K562 (cell line): Measurements from ENCODE around the gene MEIS1. TPM values are rescaled to one million over a fixed set of nuclear protein-coding genes. Genes with fewer than 3 reads are reported as not detected.

Experiments used
- ATAC-seq: fragments of 200-7000 bp; cut with Tn5 transposase; 3 replicates; pipeline ENCODE4 v1.9.1; 2020; ENCODE audit warnings: moderate library complexity
- BruUV-seq: library from RNA; stranded (reverse); fragments of 400-500 nt; replicated peaks from 2 replicates; lab custom pipeline; 2021; lab: Mats Ljungman, UMichigan
- CTCF ChIA-PET: fragments of 300-600 bp; formaldehyde crosslinking; extraction: SDS; loops from one replicate; lab custom pipeline; 2021; ENCODE audit warnings: low intra/inter-chr PET ratio; lab: Yijun Ruan, JAX
- POLR2A ChIA-PET: fragments of 300-600, 350-650 bp; sonication (Branson Sonifier 250); formaldehyde crosslinking; extraction: SDS; loops from one replicate; lab custom pipeline; 2021; ENCODE audit warnings: antibody characterized with exemption, inconsistent platforms; lab: Yijun Ruan, JAX
- DNase-seq, 4 experiments: peaks; one replicate each; pipeline versions ENCODE4 v3.0.0 to v3.0.0-alpha.2; 2011 to 2018; ENCODE audit warnings: low spot score in 3 of 4, mixed read lengths in 3 of 4; ENCODE audit errors: extremely low read depth in 1 of 4
- FAIRE-seq: peaks from 2 replicates; lab custom pipeline; 2011; peaks lifted over from hg19 to GRCh38; lab: Jason Lieb, UNC
- H2AFZ ChIP-seq: 2 replicates; pipeline ENCODE4 v1.6.0; 2011; ENCODE audit warnings: low read depth, low read length, control low read depth, inconsistent platforms
- H3K27ac ChIP-seq: fragments of 200-600 bp; 3 replicates; pipeline ENCODE4 v1.8.0; 2011; ENCODE audit warnings: low read depth, mild to moderate bottlenecking, control low read depth, inconsistent platforms, low read length, moderate library complexity, mixed read lengths; ENCODE audit errors: extremely low read depth
- H3K27me3 ChIP-seq, 2 experiments: fragments of 300-600 bp in 1 of 2; 2 replicates in 1 of 2; 3 replicates in 1 of 2; pipeline versions ENCODE4 v1.6.0 to v1.8.0; 2011; ENCODE audit warnings: inconsistent platforms in 2 of 2, low read length in 2 of 2, mild to moderate bottlenecking in 1 of 2, mixed read lengths in 1 of 2, moderate library complexity in 1 of 2; ENCODE audit not compliant: control insufficient read depth in 2 of 2, insufficient read depth in 2 of 2
- H3K36me3 ChIP-seq: fragments of 300-600 bp; 3 replicates; pipeline ENCODE4 v1.8.0; 2011; ENCODE audit warnings: mild to moderate bottlenecking, low read length, inconsistent platforms; ENCODE audit not compliant: control insufficient read depth, insufficient read depth
- H3K4me1 ChIP-seq, 2 experiments: fragments of 200-600 bp in 1 of 2; replicated peaks in 1 of 2; 2 replicates in 1 of 2; 3 replicates in 1 of 2; pipeline versions ENCODE4 v1.5.1 to v1.8.0; 2011; ENCODE audit warnings: inconsistent platforms in 2 of 2, low read length in 2 of 2, mild to moderate bottlenecking in 1 of 2, mixed read lengths in 1 of 2, moderate library complexity in 1 of 2; ENCODE audit not compliant: control insufficient read depth in 2 of 2, insufficient read depth in 2 of 2
- H3K4me2 ChIP-seq: 2 replicates; pipeline ENCODE4 v1.6.1; 2011; ENCODE audit warnings: low read length, control low read depth, inconsistent platforms, mixed read lengths; ENCODE audit not compliant: insufficient read depth
- H3K4me3 ChIP-seq: fragments of 200-600 bp; sonication (generic), shearing (Covaris generic); 2 replicates; pipeline ENCODE4 v1.5.1; 2016; ENCODE audit warnings: control low read depth, inconsistent platforms
- H3K79me2 ChIP-seq: fragments of 200-600 bp; 3 replicates; pipeline ENCODE4 v1.8.0; 2011; ENCODE audit warnings: low read length, inconsistent platforms; ENCODE audit not compliant: control insufficient read depth, insufficient read depth
- H3K9ac ChIP-seq, 2 experiments: 2 replicates each; pipeline versions ENCODE4 v1.6.0 to v1.6.1; 2011; ENCODE audit warnings: low read depth in 2 of 2, low read length in 2 of 2, control low read depth in 1 of 2, inconsistent platforms in 1 of 2, mild to moderate bottlenecking in 1 of 2, mixed read lengths in 1 of 2; ENCODE audit not compliant: insufficient read depth in 1 of 2
- H3K9me1 ChIP-seq: one replicate; pipeline ENCODE4 v1.6.0; 2011; ENCODE audit warnings: inconsistent platforms, mild to moderate bottlenecking, low read length, moderate library complexity; ENCODE audit not compliant: control insufficient read depth, insufficient read depth
- H3K9me3 ChIP-seq: replicated peaks from 2 replicates; pipeline ENCODE4 v1.5.1; 2011; ENCODE audit warnings: low read depth, low read length, inconsistent platforms; ENCODE audit not compliant: control insufficient read depth, insufficient read depth
- H4K20me1 ChIP-seq: replicated peaks from 2 replicates; pipeline ENCODE4 v1.6.1; 2011; ENCODE audit warnings: low read length, inconsistent platforms, mixed read lengths; ENCODE audit not compliant: control insufficient read depth, insufficient read depth
- BMI1 ChIP-seq: fragments of 150-350 bp; IDR thresholded peaks from 2 replicates; pipeline ENCODE4 v1.6.1; 2014; ENCODE audit warnings: low read length
- CBFA2T3 ChIP-seq: fragments of 450-650 bp; IDR thresholded peaks from 2 replicates; pipeline ENCODE4 v1.6.1; 2017
- CBX3 ChIP-seq, 2 experiments: IDR thresholded peaks; 1 replicate in 1 of 2; 2 replicates in 1 of 2; pipeline ENCODE4 v1.6.1; 2012; ENCODE audit warnings: inconsistent platforms in 2 of 2, low read length in 2 of 2, borderline replicate concordance in 1 of 2, control low read depth in 1 of 2
- DDX20 ChIP-seq: fragments of 450-650 bp; IDR thresholded peaks from 2 replicates; pipeline ENCODE4 v1.6.1; 2016; ENCODE audit warnings: missing genetic modification characterization, low read depth, mild to moderate bottlenecking, missing compliant biosample characterization, moderate library complexity
- DNMT1 ChIP-seq: fragments of 450-650 bp; IDR thresholded peaks from 2 replicates; pipeline ENCODE4 v1.6.1; 2016; ENCODE audit warnings: antibody characterized with exemption, mild to moderate bottlenecking
- DPF2 ChIP-seq: fragments of 450-650 bp; IDR thresholded peaks from 2 replicates; pipeline ENCODE4 v1.6.1; 2016
- EWSR1 ChIP-seq: fragments of 450-650 bp; IDR thresholded peaks from 2 replicates; pipeline ENCODE4 v1.6.1; 2018; ENCODE audit warnings: borderline replicate concordance, mild to moderate bottlenecking, low read depth, moderate library complexity; ENCODE audit not compliant: partially characterized antibody
- EZH2 ChIP-seq: IDR thresholded peaks from 2 replicates; pipeline ENCODE4 v1.6.1; 2012; ENCODE audit warnings: low read depth, mild to moderate bottlenecking, inconsistent platforms, low read length, borderline replicate concordance
- HDAC3 ChIP-seq: fragments of 450-650 bp; IDR thresholded peaks from 2 replicates; pipeline ENCODE4 v1.6.1; 2018; ENCODE audit warnings: borderline replicate concordance, mild to moderate bottlenecking, moderate library complexity; ENCODE audit not compliant: partially characterized antibody
- LCOR ChIP-seq: sonication (generic); formaldehyde crosslinking; IDR thresholded peaks from 2 replicates; pipeline ENCODE4 v1.8.0; 2022; ENCODE audit warnings: mild to moderate bottlenecking, missing genetic modification reagents
- MCM5 ChIP-seq: fragments of 450-650 bp; IDR thresholded peaks from 2 replicates; pipeline ENCODE4 v1.6.1; 2016; ENCODE audit warnings: low read depth
- RBBP5 ChIP-seq: fragments of 200-600 bp; sonication (generic); IDR thresholded peaks from 2 replicates; pipeline ENCODE4 v1.6.1; 2012; ENCODE audit warnings: borderline replicate concordance, mild to moderate bottlenecking, low read length, control low read depth, inconsistent platforms; ENCODE audit not compliant: insufficient read depth, poor library complexity, severe bottlenecking
- RHOXF2B ChIP-seq: fragments of 250-450 bp; sonication (Bioruptor Pico); conservative IDR thresholded peaks from 2 replicates; pipeline ENCODE4 v1.5.1; 2021
- ZBTB17 ChIP-seq: fragments of 450-650 bp; formaldehyde crosslinking; IDR thresholded peaks from 2 replicates; pipeline ENCODE4 v1.4.0; 2020; ENCODE audit warnings: mild to moderate bottlenecking
- ZNF282 ChIP-seq: sonication (generic); formaldehyde crosslinking; IDR thresholded peaks from 2 replicates; pipeline ENCODE4 v1.8.1; 2023; ENCODE audit warnings: missing genetic modification reagents
- ZNF76 ChIP-seq: fragments of 250-450 bp; sonication (Bioruptor Pico); IDR thresholded peaks from 2 replicates; pipeline ENCODE4 v1.4.0; 2020; ENCODE audit warnings: mild to moderate bottlenecking, moderate library complexity, borderline replicate concordance
- WGBS: fragments of 100-300 bp; shearing (Covaris generic); methylation state at CpG from one replicate; pipeline ENCODE4 v1.1.6; 2016; ENCODE audit warnings: low coverage, mixed read lengths; ENCODE audit not compliant: insufficient coverage; ENCODE audit errors: missing lambda C conversion rate; 5-methylcytosine and 5-hydroxymethylcytosine counted together
- in situ Hi-C: fragments of 300-500 bp; cut with MboI; formaldehyde crosslinking; loops from 4 replicates; pipeline ENCODE4 v1.15.0; 2018; ENCODE audit warnings: inconsistent platforms, mixed read lengths
- intact Hi-C: fragments of 100-400 bp; cut with micrococcal nuclease; formaldehyde crosslinking; loops from 2 replicates; pipeline ENCODE4 v1.14.2; 2022
- polyA plus RNA-seq, 8 experiments: library from polyadenylated mRNA; depleted of rRNA in 4 of 8; stranded (reverse) in 5 of 8; unstranded in 3 of 8; fragments of >200 nt; fragmentation: Nextera tagmentation in 2 of 8; fragmentation: Illumina TruSeq in 1 of 8; extraction: Ambion mirVana in 2 of 8; extraction: Trizol in 1 of 8; gene quantifications; 2 replicates each; pipeline versions ENCODE4 v1.2.1 to v1.2.3, GENCODE V29; 2011 to 2014; ENCODE audit warnings: inconsistent platforms in 1 of 8, missing spikeins in 1 of 8
- total RNA-seq, 7 experiments: library from RNA; depleted of rRNA in 6 of 7; stranded (reverse); fragments of >200 nt in 6 of 7; fragmentation: Illumina TruSeq in 2 of 7; extraction: Trizol in 2 of 7; gene quantifications; 2 replicates each; pipeline versions ENCODE4 v1.2.1 to v1.2.3, GENCODE V29; 2011 to 2021; ENCODE audit warnings: low replicate concordance in 1 of 7

The MEIS1 gene
- total and polyA plus RNA-seq, 9 of the 15 experiments (the other 6 are each of a cell fraction or from before 2014, with no cell fraction given), result 2.3 to 9.0 (median 5.9) TPM

GRCh38 chr2:66498289-66498975 is 63.5 kb downstream of the MEIS1 start:
- no peak for ATAC-seq
- Histone ChIP-seq H3K36me3 (no peaks in the 10 kb centered on the region), H3K4me2 (no peak overlapping the region), H3K4me3 (no peak overlapping the region), H3K4me1 (peaks cover 0 to 24% of the 10 kb centered on the region in 2 experiments; a peak in 3 of 5 replicates), H3K9me1 (no peaks in the 10 kb centered on the region), H3K27ac (no peak overlapping the region), H2AFZ (no peak overlapping the region; the same call in 1 of the 2 replicates), H4K20me1 (no peaks in the 10 kb centered on the region), H3K9me3 (no peaks in the 10 kb centered on the region), H3K27me3 (no peaks in the 10 kb centered on the region), H3K9ac (no peak overlapping the region), H3K79me2 (no peaks in the 10 kb centered on the region)
- FAIRE-seq, result no peak
- no peak for TF ChIP-seq ZBTB17 (CRISPR knock-in tag)
- no peak for TF ChIP-seq RBBP5
- no peak for TF ChIP-seq EWSR1
- no peak for TF ChIP-seq BMI1
- no peak for TF ChIP-seq EZH2
- TF ChIP-seq ZNF76, result no peak
- no peak for TF ChIP-seq LCOR (CRISPR knock-in tag)
- no peak for TF ChIP-seq ZNF282 (CRISPR knock-in tag)
- TF ChIP-seq DNMT1, result no peak
- no peak for TF ChIP-seq DPF2
- TF ChIP-seq DDX20 (tag), result no peak
- no peak for TF ChIP-seq CBFA2T3
- TF ChIP-seq MCM5, result no peak
- TF ChIP-seq RHOXF2B (CRISPR knock-in tag), result no peak
- no peak for TF ChIP-seq CBX3 (IDR thresholded peaks at IDR 0.05; ENCODE audit: borderline replicate concordance in 1 of 2, low read length in 2 of 2)
- no peak for TF ChIP-seq HDAC3
- in situ Hi-C loops, result no loop called here
- BruUV-seq, result no TSS peak
- CTCF ChIA-PET, result no interaction called here
- DNase-seq, result no peak
- 44% methylated on average over 5 of the region's 5 CpGs for WGBS
- POLR2A ChIA-PET, result interaction anchor here (0.8 to 1.5 kb wide), 4 partner anchors 10 to 36 kb away, joined by 3 to 7 read pairs (median 4); no protein-coding TSS in a partner anchor
- intact Hi-C loops, result no loop called here
